ENCODE data around the gene FOXE3. TPM values are rescaled to one million over a fixed set of nuclear protein-coding genes. Genes with fewer than 3 reads are reported as not detected.

FOXE3 gene
- total RNA-seq, 1 experiment from 2014 or later: 0.28 TPM

GRCh38 chr1:47436304-47436978 lies 20.4 kb downstream of the FOXE3 start:
- H3F3A ChIP-seq (ENCODE audit: insufficient read depth, low read depth): peaks cover 9% of the 10 kb centered on the region; the same call in 1 of the 2 replicates
- H2AFZ ChIP-seq: peak overlapping the region; percentile 89
- intact Hi-C loops (cut with micrococcal nuclease; ENCODE audit: unreplicated experiment): loop anchor here (1.0 to 5.0 kb wide), 3 partner anchors 124 to 274 kb away; partner anchors contain the start of genes PDZK1IP1 and STIL
- ChIA-PET CTCF (interaction anchor here (0.6 to 1.4 kb wide), 3 partner anchors 15 to 1037 kb away, joined by 3 to 5 read pairs (median 4); no protein-coding TSS in a partner anchor), POLR2A (ENCODE audit: unreplicated experiment) (interaction anchor here (0.6 kb wide), 1 partner anchor 246 kb away, joined by 3 read pairs; no protein-coding TSS in a partner anchor)
- H3K4me2 ChIP-seq: peak overlapping the region; percentile 89
- no peaks in the 10 kb centered on the region for H4K20me1 ChIP-seq (ENCODE audit: insufficient read depth)
- H3K4me3 ChIP-seq: peak overlapping the region; percentile 68
- DNase-seq: peak; percentile 54 to 82
- BruUV-seq (replicated peaks): TSS peak; percentile 31
- H3K36me3 ChIP-seq (ENCODE audit: low read depth): no peaks in the 10 kb centered on the region
- no peaks in the 10 kb centered on the region for H3K9me3 ChIP-seq (ENCODE audit: insufficient read depth, low read depth)
- no peak overlapping the region for H3K27ac ChIP-seq
- 0 out of 2 replicates have a peak, but pooled peaks cover 6% of the 10 kb centered on the region for H3K4me1 ChIP-seq (replicated peaks; ENCODE audit: insufficient read depth)
- H3K27me3 ChIP-seq (ENCODE audit: insufficient read depth, low read depth): no peaks in the 10 kb centered on the region
- H3K79me2 ChIP-seq (ENCODE audit: low read depth): peaks cover 8% of the 10 kb centered on the region
- TF ChIP-seq EZH2 (IDR thresholded peaks at IDR 0.05; ENCODE audit: low read depth): no peak
- peak; percentile 92 for TF ChIP-seq CTCF (conservative IDR thresholded peaks at IDR 0.05)
- no peaks in the 10 kb centered on the region for H3K9me2 ChIP-seq (ENCODE audit: insufficient read depth)

- Histone ChIP-seq H3K4me1 (replicated peaks; ENCODE audit: insufficient read depth) (0 out of 2 replicates have a peak, but pooled peaks cover 6% of the 10 kb centered on the region), H3K27me3 (ENCODE audit: insufficient read depth, low read depth) (no peaks in the 10 kb centered on the region), H3K79me2 (ENCODE audit: low read depth) (peaks cover 8% of the 10 kb centered on the region), H3K27ac (peak overlapping the region; percentile 56; the same call in 1 of the 2 replicates), H3K9me3 (ENCODE audit: insufficient read depth, low read depth) (no peaks in the 10 kb centered on the region), H3K4me2 (peak overlapping the region; percentile 89), H3K36me3 (ENCODE audit: low read depth) (no peaks in the 10 kb centered on the region), H3K9me2 (ENCODE audit: insufficient read depth) (no peaks in the 10 kb centered on the region), H3K4me3 (peak overlapping the region; percentile 68), H2AFZ (peak overlapping the region; percentile 89), H3F3A (ENCODE audit: insufficient read depth, low read depth) (peaks cover 9% of the 10 kb centered on the region; the same call in 1 of the 2 replicates), H4K20me1 (ENCODE audit: insufficient read depth) (no peaks in the 10 kb centered on the region)
- CTCF ChIA-PET: interaction anchor here (0.6 to 1.6 kb wide), 18 partner anchors 8 to 336 kb away, joined by 3 to 36 read pairs (median 5); partner anchors contain the start of genes CMPK1, PDZK1IP1 and STIL
- no peak for DNase-seq
- TF ChIP-seq CTCF (conservative IDR thresholded peaks at IDR 0.05): no peak
- POLR2A ChIA-PET (ENCODE audit: unreplicated experiment): interaction anchor here (0.5 to 0.6 kb wide), 5 partner anchors 111 to 341 kb away, joined by 3 to 33 read pairs (median 4); no protein-coding TSS in a partner anchor
- intact Hi-C loops (cut with micrococcal nuclease; ENCODE audit: unreplicated experiment): loop anchor here (1.0 to 5.0 kb wide), 5 partner anchors 125 to 289 kb away; partner anchors contain the start of genes PDZK1IP1 and STIL
- no TSS peak for BruUV-seq (replicated peaks)
Observed at GRCh38 chr1:47436979-47437446, 20.9 kb downstream of the FOXE3 start.

- peaks cover 8% of the 10 kb centered on the region for H3K79me2 ChIP-seq (ENCODE audit: low read depth)
- TF ChIP-seq EZH2 (IDR thresholded peaks at IDR 0.05; ENCODE audit: low read depth) (no peak), CTCF (conservative IDR thresholded peaks at IDR 0.05) (peak; percentile 86)
- H4K20me1 ChIP-seq (ENCODE audit: insufficient read depth): no peaks in the 10 kb centered on the region
- intact Hi-C loops (cut with micrococcal nuclease; ENCODE audit: unreplicated experiment): loop anchor here (1.0 to 5.0 kb wide), 4 partner anchors 125 to 289 kb away; partner anchors contain the start of genes PDZK1IP1 and STIL
- H3K4me3 ChIP-seq: peak within 1 kb of the TSS; percentile 68
- no peaks in the 10 kb centered on the region for H3K9me2 ChIP-seq (ENCODE audit: insufficient read depth)
- no TSS peak for BruUV-seq (replicated peaks)
- peak within 1 kb of the TSS; percentile 89 for H3K4me2 ChIP-seq
- no peaks in the 10 kb centered on the region for H3K36me3 ChIP-seq (ENCODE audit: low read depth)
- H3K4me1 ChIP-seq (replicated peaks; ENCODE audit: insufficient read depth): 0 out of 2 replicates have a peak, but pooled peaks cover 6% of the 10 kb centered on the region
- peaks cover 9% of the 10 kb centered on the region; the same call in 1 of the 2 replicates for H3F3A ChIP-seq (ENCODE audit: insufficient read depth, low read depth)
- peak within 1 kb of the TSS; percentile 89 for H2AFZ ChIP-seq
- H3K27me3 ChIP-seq (ENCODE audit: insufficient read depth, low read depth): no peaks in the 10 kb centered on the region
- DNase-seq: peak; percentile 77 to 94
- no peaks in the 10 kb centered on the region for H3K9me3 ChIP-seq (ENCODE audit: insufficient read depth, low read depth)
- POLR2A ChIA-PET (ENCODE audit: unreplicated experiment): interaction anchor here (0.5 to 0.6 kb wide), 8 partner anchors 104 to 999 kb away, joined by 3 to 33 read pairs (median 4); partner anchors contain the start of gene CMPK1
- CTCF ChIA-PET: interaction anchor here (0.5 to 1.6 kb wide), 26 partner anchors 9 to 335 kb away, joined by 3 to 36 read pairs (median 5); partner anchors contain the start of genes CMPK1, PDZK1IP1 and STIL
- peak within 1 kb of the TSS; percentile 56 for H3K27ac ChIP-seq
Observed at GRCh38 chr1:47437447-47438164, 21.5 kb downstream of the FOXE3 start, which contains the start of gene FOXD2. Gene FOXD2 (plus strand): TSS chr1:47438044. CDS start chr1:47438136, 92 bp downstream.

All from PC-9 (cell line).